CD4-positive, alpha-beta memory T cell (primary cell): ENCODE data around the gene ALDH7A1. TPM values are rescaled to one million over a fixed set of nuclear protein-coding genes. Genes with fewer than 3 reads are reported as not detected.

Source experiments
- CTCF ChIA-PET: fragments of 350-600 bp; sonication (Branson Sonifier 250); formaldehyde crosslinking; loops from one replicate; lab custom pipeline; 2021; ENCODE audit warnings: inconsistent platforms; ENCODE audit not compliant: partially characterized antibody; lab: Charles Lee
- POLR2A ChIA-PET: fragments of 350-600 bp; sonication (Branson Sonifier 250); formaldehyde crosslinking; loops from one replicate; lab custom pipeline; 2021; ENCODE audit not compliant: partially characterized antibody; lab: Charles Lee
- DNase-seq, 5 donors: peaks; one replicate each; pipeline versions ENCODE4 v3.0.0 to v3.0.0-alpha.2; 2020 to 2022; ENCODE audit warnings: mixed read lengths in 1 of 5
- H3K27ac ChIP-seq: one replicate; pipeline ENCODE4 v1.7.0; 2013; ENCODE audit warnings: low read depth, low read length
- H3K27me3 ChIP-seq: 2 replicates; pipeline ENCODE4 v1.7.0; 2013; ENCODE audit warnings: mild to moderate bottlenecking, low read length, moderate library complexity; ENCODE audit not compliant: insufficient read depth
- H3K36me3 ChIP-seq: 2 replicates; pipeline ENCODE4 v1.7.0; 2013; ENCODE audit warnings: mild to moderate bottlenecking, low read length, moderate library complexity; ENCODE audit not compliant: insufficient read depth
- H3K4me1 ChIP-seq: 2 replicates; pipeline ENCODE4 v1.7.0; 2013; ENCODE audit warnings: mild to moderate bottlenecking, low read length, moderate library complexity; ENCODE audit not compliant: insufficient read depth
- H3K4me3 ChIP-seq, 2 donors: one replicate each; pipeline ENCODE4 v1.7.0; 2013; ENCODE audit warnings: low read length in 2 of 2, mild to moderate bottlenecking in 1 of 2
- H3K9me3 ChIP-seq, 2 donors: one replicate each; pipeline ENCODE4 v1.7.0; 2013; ENCODE audit warnings: low read length in 2 of 2, control low read depth in 1 of 2; ENCODE audit not compliant: control insufficient read depth in 1 of 2
- H3K27ac Mint-ChIP-seq, 7 donors: one replicate each; pipeline ENCODE4 v1.8.0; 2020 to 2021; ENCODE audit warnings: mixed read lengths in 7 of 7, mild to moderate bottlenecking in 6 of 7, inconsistent platforms in 3 of 7, moderate library complexity in 3 of 7
- H3K27me3 Mint-ChIP-seq, 2 donors: one replicate each; pipeline ENCODE4 v1.8.0; 2020 to 2021; ENCODE audit warnings: mixed read lengths in 2 of 2
- H3K36me3 Mint-ChIP-seq, 2 donors: one replicate each; pipeline ENCODE4 v1.8.0; 2020 to 2021; ENCODE audit warnings: mixed read lengths in 2 of 2, inconsistent platforms in 1 of 2, mild to moderate bottlenecking in 1 of 2
- H3K4me1 Mint-ChIP-seq, 4 donors: one replicate each; pipeline ENCODE4 v1.8.0; 2020 to 2021; ENCODE audit warnings: mixed read lengths in 4 of 4, mild to moderate bottlenecking in 1 of 4
- H3K4me3 Mint-ChIP-seq, 8 donors: one replicate each; pipeline ENCODE4 v1.8.0; 2020 to 2021; ENCODE audit warnings: mixed read lengths in 8 of 8, mild to moderate bottlenecking in 7 of 8, moderate library complexity in 6 of 8, inconsistent platforms in 3 of 8
- H3K9me3 Mint-ChIP-seq, 8 donors: one replicate each; pipeline ENCODE4 v1.8.0; 2020 to 2021; ENCODE audit warnings: mixed read lengths in 8 of 8, mild to moderate bottlenecking in 5 of 8, inconsistent platforms in 3 of 8, moderate library complexity in 1 of 8
- intact Hi-C: fragments of 100-400 bp; cut with micrococcal nuclease; formaldehyde crosslinking; loops from one replicate; pipeline ENCODE4 v1.15.1; 2023
- polyA plus RNA-seq, 2 donors: library from polyadenylated mRNA; unstranded; fragments of 300-500 nt; fragmentation: Illumina TruSeq; gene quantifications; one replicate each; pipeline ENCODE4 v1.2.3, GENCODE V29; 2021
- total RNA-seq, 2 experiments: library from RNA; stranded (reverse); gene quantifications; one replicate each; pipeline ENCODE4 v1.2.3, GENCODE V29; 2021

ALDH7A1 gene
- total and polyA plus RNA-seq, 4 experiments from 2014 or later: 1.3 to 4.8 (median 1.8) TPM

- POLR2A ChIA-PET: interaction anchor here (0.5 to 1.2 kb wide), 2 partner anchors 89 to 91 kb away, joined by 3 to 4 read pairs; partner anchors contain the start of gene GRAMD2B
- CTCF ChIA-PET: interaction anchor here (1.0 to 2.0 kb wide), 4 partner anchors 12 to 28 kb away, joined by 3 to 20 read pairs (median 4); no protein-coding TSS in a partner anchor
- intact Hi-C loops: no loop called here
These were observed 82.6 kb downstream of the ALDH7A1 start for GRCh38 chr5:126512451-126512850.

DNA sequence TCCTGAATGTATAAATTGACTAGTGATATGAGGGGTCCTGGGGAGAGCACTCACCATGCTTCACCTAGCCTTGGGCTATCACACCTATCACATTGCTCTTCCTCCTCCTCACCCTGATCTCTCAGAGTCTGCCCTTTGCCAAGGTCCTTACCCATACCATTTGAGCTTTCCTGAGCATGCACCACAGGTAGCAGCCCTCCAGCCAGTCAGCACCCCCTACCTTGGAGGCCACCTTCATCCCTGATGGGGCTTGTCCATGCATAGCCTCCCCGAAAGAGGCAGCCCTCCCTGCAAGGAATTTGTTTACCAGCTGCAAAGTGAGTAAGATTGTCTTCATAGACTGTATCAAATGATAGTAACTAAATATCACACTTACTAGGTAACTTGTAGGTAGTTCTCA is 83.1 kb downstream of the ALDH7A1 start:
- Histone ChIP-seq H3K36me3 (no peaks in the 10 kb centered on the region), H3K9me3 (no peaks in the 10 kb centered on the region), H3K27me3 (no peaks in the 10 kb centered on the region), H3K4me3 (no peak overlapping the region), H3K27ac (no peak overlapping the region), H3K4me1 (peaks cover 28% of the 10 kb centered on the region)
- H3K4me3 Mint-ChIP-seq: peak overlapping the region in 1 of 8 donors; percentile 24
- POLR2A ChIA-PET: no interaction called here
- intact Hi-C loops: no loop called here
- no peak for DNase-seq
- H3K36me3 Mint-ChIP-seq: no peaks in the 10 kb centered on the region
- CTCF ChIA-PET: interaction anchor here (0.9 to 2.0 kb wide), 5 partner anchors 11 to 155 kb away, joined by 3 to 20 read pairs (median 3); no protein-coding TSS in a partner anchor
- H3K27me3 Mint-ChIP-seq: no peaks in the 10 kb centered on the region
- H3K27ac Mint-ChIP-seq: peak overlapping the region in 2 of 7 donors; percentile 70 to 72
- H3K9me3 Mint-ChIP-seq: no peaks in the 10 kb centered on the region
- H3K4me1 Mint-ChIP-seq: peaks cover 22 to 38% (median 31%) of the 10 kb centered on the region in 4 donors

More at GRCh38 chr5:126512451-126512850, 82.6 kb downstream of the ALDH7A1 start:
- no peaks in the 10 kb centered on the region for H3K36me3 ChIP-seq
- H3K9me3 Mint-ChIP-seq: no peaks in the 10 kb centered on the region
- no peaks in the 10 kb centered on the region for H3K36me3 Mint-ChIP-seq
- peaks cover 20 to 35% (median 28%) of the 10 kb centered on the region in 4 donors for H3K4me1 Mint-ChIP-seq
- H3K27ac Mint-ChIP-seq: no peak overlapping the region
- H3K27me3 ChIP-seq: no peaks in the 10 kb centered on the region
- H3K27ac ChIP-seq: no peak overlapping the region
- H3K4me1 ChIP-seq: peaks cover 28% of the 10 kb centered on the region
- no peaks in the 10 kb centered on the region for H3K27me3 Mint-ChIP-seq
- no peak for DNase-seq
- H3K4me3 Mint-ChIP-seq: no peak overlapping the region
- no peak overlapping the region for H3K4me3 ChIP-seq
- no peaks in the 10 kb centered on the region for H3K9me3 ChIP-seq

GRCh38 chr5:126509339-126509738 is 85.7 kb downstream of the ALDH7A1 start:
- H3K27ac Mint-ChIP-seq: peak overlapping the region; percentile 39 to 95 (median 88)
- ChIA-PET CTCF (interaction anchor here (1.0 to 1.2 kb wide), 6 partner anchors 9 to 86 kb away, joined by 3 to 9 read pairs (median 3); partner anchors contain the start of gene ALDH7A1), POLR2A (interaction anchor here (0.8 to 1.6 kb wide), 2 partner anchors 9 to 59 kb away, joined by 4 to 5 read pairs; no protein-coding TSS in a partner anchor)
- no peaks in the 10 kb centered on the region for H3K9me3 Mint-ChIP-seq
- no peaks in the 10 kb centered on the region for H3K27me3 Mint-ChIP-seq
- Histone ChIP-seq H3K36me3 (no peaks in the 10 kb centered on the region), H3K4me1 (peaks cover 28% of the 10 kb centered on the region), H3K4me3 (peak overlapping the region in 1 of 2 donors; percentile 39), H3K27ac (no peak overlapping the region), H3K9me3 (no peaks in the 10 kb centered on the region), H3K27me3 (no peaks in the 10 kb centered on the region)
- no peaks in the 10 kb centered on the region for H3K36me3 Mint-ChIP-seq
- DNase-seq: no peak
- peak overlapping the region in 5 of 8 donors; percentile 72 to 88 (median 80) for H3K4me3 Mint-ChIP-seq
- peaks cover 22 to 40% (median 32%) of the 10 kb centered on the region in 4 donors for H3K4me1 Mint-ChIP-seq
- intact Hi-C loops: loop anchor here (5.0 kb wide), 1 partner anchor 62 kb away; no protein-coding TSS in a partner anchor

- peaks cover 22 to 40% (median 35%) of the 10 kb centered on the region in 4 donors for H3K4me1 Mint-ChIP-seq
These were observed 86.1 kb downstream of the ALDH7A1 start for GRCh38 chr5:126508962-126509279.

DNA sequence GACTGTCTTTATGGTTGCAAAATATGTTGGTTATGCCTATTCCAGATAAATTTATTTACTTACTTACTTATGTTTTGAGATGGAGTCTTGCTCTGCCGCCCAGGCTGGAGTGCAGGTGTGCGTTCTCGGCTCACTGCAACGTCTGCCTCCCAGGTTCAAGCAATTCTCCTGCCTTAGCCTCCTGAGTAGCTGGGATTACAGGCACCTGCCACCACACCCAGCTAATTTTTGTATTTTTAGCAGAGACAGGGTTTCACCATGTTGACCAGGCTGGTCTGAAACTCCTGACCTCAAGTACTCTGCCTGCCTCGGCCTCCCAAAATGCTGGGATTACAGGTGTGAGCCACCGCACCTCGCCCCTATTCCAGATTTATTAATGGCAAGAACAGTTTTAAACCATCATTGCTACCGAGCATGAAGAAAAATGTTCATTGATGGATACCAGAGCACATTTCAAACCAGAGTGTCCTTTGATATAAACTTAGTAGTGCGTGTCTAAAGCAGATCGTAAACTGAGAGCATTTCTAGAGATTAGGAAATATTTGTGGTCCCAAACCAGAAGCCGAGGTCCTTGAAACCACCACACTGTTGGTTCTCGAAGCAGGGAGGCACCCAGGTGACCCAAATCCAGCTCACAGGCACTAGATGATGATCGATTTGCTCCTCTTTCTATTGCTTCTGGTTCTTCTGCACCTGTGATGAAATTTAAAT is 86.6 kb downstream of the ALDH7A1 start:
- Histone ChIP-seq H3K36me3 (no peaks in the 10 kb centered on the region), H3K27me3 (no peaks in the 10 kb centered on the region), H3K27ac (peak overlapping the region; percentile 29), H3K9me3 (no peaks in the 10 kb centered on the region), H3K4me3 (peak overlapping the region; percentile 2 to 39), H3K4me1 (peaks cover 28% of the 10 kb centered on the region)
- ChIA-PET CTCF (interaction anchor here (0.7 to 1.2 kb wide), 4 partner anchors 9 to 169 kb away, joined by 3 to 9 read pairs (median 3); partner anchors contain the start of gene ALDH7A1), POLR2A (interaction anchor here (0.8 to 1.6 kb wide), 2 partner anchors 8 to 58 kb away, joined by 4 to 5 read pairs; no protein-coding TSS in a partner anchor)
- H3K9me3 Mint-ChIP-seq: no peaks in the 10 kb centered on the region
- no peaks in the 10 kb centered on the region for H3K36me3 Mint-ChIP-seq
- no peaks in the 10 kb centered on the region for H3K27me3 Mint-ChIP-seq
- H3K4me3 Mint-ChIP-seq: peak overlapping the region; percentile 57 to 88 (median 80)
- DNase-seq: peak in 1 of 5 donors; percentile 42
- peak overlapping the region; percentile 39 to 95 (median 88) for H3K27ac Mint-ChIP-seq
- H3K4me1 Mint-ChIP-seq: peaks cover 25 to 45% (median 39%) of the 10 kb centered on the region in 4 donors
- intact Hi-C loops: loop anchor here (5.0 kb wide), 1 partner anchor 61 kb away; no protein-coding TSS in a partner anchor

More at GRCh38 chr5:126508962-126509279, 86.1 kb downstream of the ALDH7A1 start:
- H3K9me3 Mint-ChIP-seq: no peaks in the 10 kb centered on the region
- peak overlapping the region; percentile 57 to 88 (median 80) for H3K4me3 Mint-ChIP-seq
- H3K27ac ChIP-seq: peak overlapping the region; percentile 29
- H3K27me3 ChIP-seq: no peaks in the 10 kb centered on the region
- intact Hi-C loops: loop anchor here (5.0 kb wide), 1 partner anchor 62 kb away; no protein-coding TSS in a partner anchor
- no peaks in the 10 kb centered on the region for H3K36me3 Mint-ChIP-seq
- peaks cover 28% of the 10 kb centered on the region for H3K4me1 ChIP-seq
- H3K27me3 Mint-ChIP-seq: no peaks in the 10 kb centered on the region
- DNase-seq: peak in 3 of 5 donors; percentile 43 to 60 (median 45)
- peak overlapping the region; percentile 39 to 95 (median 88) for H3K27ac Mint-ChIP-seq
- ChIA-PET CTCF (interaction anchor here (0.7 to 1.2 kb wide), 5 partner anchors 9 to 170 kb away, joined by 3 to 9 read pairs (median 3); partner anchors contain the start of gene ALDH7A1), POLR2A (interaction anchor here (0.8 to 1.6 kb wide), 2 partner anchors 9 to 58 kb away, joined by 4 to 5 read pairs; no protein-coding TSS in a partner anchor)
- H3K36me3 ChIP-seq: no peaks in the 10 kb centered on the region
- H3K4me3 ChIP-seq: peak overlapping the region; percentile 2 to 39
- no peaks in the 10 kb centered on the region for H3K9me3 ChIP-seq

- Mint-ChIP-seq H3K36me3 (no peaks in the 10 kb centered on the region), H3K9me3 (no peaks in the 10 kb centered on the region), H3K27ac (no peak overlapping the region), H3K4me3 (no peak overlapping the region), H3K27me3 (no peaks in the 10 kb centered on the region), H3K4me1 (peaks cover 25 to 47% (median 38%) of the 10 kb centered on the region in 4 donors)
- intact Hi-C loops: loop anchor here (5.0 kb wide), 1 partner anchor 59 kb away; no protein-coding TSS in a partner anchor
- Histone ChIP-seq H3K36me3 (no peaks in the 10 kb centered on the region), H3K27me3 (no peaks in the 10 kb centered on the region), H3K27ac (no peak overlapping the region), H3K4me1 (peaks cover 28% of the 10 kb centered on the region), H3K9me3 (no peaks in the 10 kb centered on the region), H3K4me3 (no peak overlapping the region)
- CTCF ChIA-PET: interaction anchor here (1.5 kb wide), 1 partner anchor 167 kb away, joined by 4 read pairs; no protein-coding TSS in a partner anchor
- POLR2A ChIA-PET: no interaction called here
- DNase-seq: no peak
These were observed 88.9 kb downstream of the ALDH7A1 start for GRCh38 chr5:126506079-126506478.
